ENCODE measurements around the gene DEPDC1.

Gene DEPDC1

GRCh38 chr1:68490046-68490651 is 6.7 kb downstream of the DEPDC1 start:
- no peak overlapping the region for H3K27ac ChIP-seq
- H3K9ac ChIP-seq, result no peak overlapping the region
- H3K4me3 ChIP-seq (ENCODE audit: low read depth, low read length), result no peak overlapping the region
- H3K36me3 ChIP-seq (ENCODE audit: control insufficient read depth, insufficient read depth, low read length), result no peaks in the 10 kb centered on the region
- no peak overlapping the region for H2AFZ ChIP-seq
- no peaks in the 10 kb centered on the region for H3K4me1 ChIP-seq
- H3K27me3 ChIP-seq (ENCODE audit: control insufficient read depth, insufficient read depth, low read length), result no peaks in the 10 kb centered on the region
- no peak overlapping the region for H3K4me2 ChIP-seq (ENCODE audit: low read length)
- no peaks in the 10 kb centered on the region for H3K79me2 ChIP-seq
- TF ChIP-seq CTCF (IDR thresholded peaks at IDR 0.05), result no peak
- no peaks in the 10 kb centered on the region for H3K9me3 ChIP-seq (ENCODE audit: control insufficient read depth, low read length)

- H2AFZ ChIP-seq, result no peak overlapping the region
- no peak overlapping the region for H3K4me3 ChIP-seq (ENCODE audit: low read depth, low read length)
- no peaks in the 10 kb centered on the region for H3K27me3 ChIP-seq (ENCODE audit: control insufficient read depth, insufficient read depth, low read length)
- no peaks in the 10 kb centered on the region for H3K36me3 ChIP-seq (ENCODE audit: control insufficient read depth, insufficient read depth, low read length)
- no peaks in the 10 kb centered on the region for H3K9me3 ChIP-seq (ENCODE audit: control insufficient read depth, low read length)
- no peaks in the 10 kb centered on the region for H3K79me2 ChIP-seq
- H3K9ac ChIP-seq, result no peak overlapping the region
- H3K4me1 ChIP-seq, result no peaks in the 10 kb centered on the region
- no peak overlapping the region for H3K27ac ChIP-seq
- H3K4me2 ChIP-seq (ENCODE audit: low read length), result no peak overlapping the region
- TF ChIP-seq CTCF (IDR thresholded peaks at IDR 0.05), result no peak
These were observed 11.4 kb downstream of the DEPDC1 start for GRCh38 chr1:68485431-68486022.

GRCh38 chr1:68484618-68485017 is 12.3 kb downstream of the DEPDC1 start:
- no peaks in the 10 kb centered on the region for H3K79me2 ChIP-seq
- H3K27ac ChIP-seq, result no peak overlapping the region
- no peak overlapping the region for H3K4me2 ChIP-seq (ENCODE audit: low read length)
- H2AFZ ChIP-seq, result no peak overlapping the region
- TF ChIP-seq CTCF (IDR thresholded peaks at IDR 0.05), result no peak
- H3K9me3 ChIP-seq (ENCODE audit: control insufficient read depth, low read length), result no peaks in the 10 kb centered on the region
- H3K27me3 ChIP-seq (ENCODE audit: control insufficient read depth, insufficient read depth, low read length), result no peaks in the 10 kb centered on the region
- no peak overlapping the region for H3K4me3 ChIP-seq (ENCODE audit: low read depth, low read length)
- H3K9ac ChIP-seq, result no peak overlapping the region
- H3K36me3 ChIP-seq (ENCODE audit: control insufficient read depth, insufficient read depth, low read length), result no peaks in the 10 kb centered on the region
- H3K4me1 ChIP-seq, result no peaks in the 10 kb centered on the region

- no peak overlapping the region for H3K4me2 ChIP-seq (ENCODE audit: low read length)
- no peak overlapping the region for H3K9ac ChIP-seq
- no peak overlapping the region for H3K27ac ChIP-seq
- no peak for TF ChIP-seq CTCF (IDR thresholded peaks at IDR 0.05)
- H3K79me2 ChIP-seq, result no peaks in the 10 kb centered on the region
- no peak overlapping the region for H3K4me3 ChIP-seq (ENCODE audit: low read depth, low read length)
- no peaks in the 10 kb centered on the region for H3K36me3 ChIP-seq (ENCODE audit: control insufficient read depth, insufficient read depth, low read length)
- no peak overlapping the region for H2AFZ ChIP-seq
- H3K4me1 ChIP-seq, result no peaks in the 10 kb centered on the region
- H3K27me3 ChIP-seq (ENCODE audit: control insufficient read depth, insufficient read depth, low read length), result no peaks in the 10 kb centered on the region
- H3K9me3 ChIP-seq (ENCODE audit: control insufficient read depth, low read length), result no peaks in the 10 kb centered on the region
These were observed 15.8 kb downstream of the DEPDC1 start for GRCh38 chr1:68481041-68481440.

- no peak overlapping the region for H2AFZ ChIP-seq
- no peaks in the 10 kb centered on the region for H3K79me2 ChIP-seq
- no peak for TF ChIP-seq CTCF (IDR thresholded peaks at IDR 0.05)
- H3K9ac ChIP-seq, result no peak overlapping the region
- no peaks in the 10 kb centered on the region for H3K36me3 ChIP-seq (ENCODE audit: control insufficient read depth, insufficient read depth, low read length)
- no peaks in the 10 kb centered on the region for H3K27me3 ChIP-seq (ENCODE audit: control insufficient read depth, insufficient read depth, low read length)
- H3K4me3 ChIP-seq (ENCODE audit: low read depth, low read length), result no peak overlapping the region
- no peaks in the 10 kb centered on the region for H3K4me1 ChIP-seq
- H3K4me2 ChIP-seq (ENCODE audit: low read length), result no peak overlapping the region
- H3K27ac ChIP-seq, result no peak overlapping the region
- no peaks in the 10 kb centered on the region for H3K9me3 ChIP-seq (ENCODE audit: control insufficient read depth, low read length)
These were observed 17.4 kb downstream of the DEPDC1 start for GRCh38 chr1:68479501-68479900.

All from parathyroid adenoma (tissue), 2 donors.